Neutrophil (primary cell): Measurements from ENCODE around the gene KLHL13.
"Not testable (repeated sequence)": the region's sequence is repeated elsewhere in the genome, so short reads cannot be mapped to it uniquely, and the experiment has no call there.

ENCODE experiments used
- H3K27ac ChIP-seq: fragments of 200-600 bp; sonication (generic); 2 replicates; pipeline ENCODE4 v1.5.1; 2016; ENCODE audit warnings: mild to moderate bottlenecking, moderate library complexity
- H3K27me3 ChIP-seq: fragments of 200-600 bp; sonication (generic); 2 replicates; pipeline ENCODE4 v1.6.0; 2016; ENCODE audit warnings: mild to moderate bottlenecking
- H3K36me3 ChIP-seq: fragments of 200-600 bp; sonication (generic); 2 replicates; pipeline ENCODE4 v1.5.1; 2017
- H3K4me1 ChIP-seq, 2 experiments: fragments of 200-600 bp in 1 of 2; sonication (generic) in 1 of 2; 1 replicate in 1 of 2; 2 replicates in 1 of 2; pipeline versions ENCODE4 v1.5.1 to v1.6.1; 2013 to 2016; ENCODE audit warnings: low read depth in 1 of 2, low read length in 1 of 2, mild to moderate bottlenecking in 1 of 2, moderate library complexity in 1 of 2; ENCODE audit not compliant: control insufficient read depth in 1 of 2, insufficient read depth in 1 of 2
- H3K4me3 ChIP-seq, 2 experiments: fragments of 200-600 bp in 1 of 2; sonication (generic) in 1 of 2; 1 replicate in 1 of 2; 2 replicates in 1 of 2; pipeline ENCODE4 v1.5.1; 2013 to 2016; ENCODE audit warnings: low read depth in 1 of 2, low read length in 1 of 2, mild to moderate bottlenecking in 1 of 2, moderate library complexity in 1 of 2
- H3K9me3 ChIP-seq: fragments of 200-600 bp; sonication (generic); 2 replicates; pipeline ENCODE4 v1.5.1; 2016
- CTCF ChIP-seq: fragments of 200-600 bp; sonication (generic); IDR thresholded peaks from 2 replicates; pipeline ENCODE4 v1.5.1; 2016; ENCODE audit warnings: antibody characterized with exemption

Gene KLHL13

GRCh38 chrX:117969328-117969727 is 147.3 kb downstream of the KLHL13 start:
- no peak overlapping the region for H3K27ac ChIP-seq
- no peaks in the 10 kb centered on the region for H3K4me1 ChIP-seq
- no peak for TF ChIP-seq CTCF
- H3K4me3 ChIP-seq = no peak overlapping the region
- H3K36me3 ChIP-seq = no peaks in the 10 kb centered on the region
- no peaks in the 10 kb centered on the region for H3K27me3 ChIP-seq
- H3K9me3 ChIP-seq = no peaks in the 10 kb centered on the region

GRCh38 chrX:117959045-117959444 is 157.6 kb downstream of the KLHL13 start:
- H3K4me1 ChIP-seq = no peaks in the 10 kb centered on the region
- no peaks in the 10 kb centered on the region for H3K36me3 ChIP-seq
- no peak overlapping the region for H3K4me3 ChIP-seq
- H3K27me3 ChIP-seq = no peaks in the 10 kb centered on the region
- no peak overlapping the region for H3K27ac ChIP-seq
- no peak for TF ChIP-seq CTCF
- no peaks in the 10 kb centered on the region for H3K9me3 ChIP-seq

- no peak overlapping the region for H3K27ac ChIP-seq
- H3K4me1 ChIP-seq = no peaks in the 10 kb centered on the region
- no peaks in the 10 kb centered on the region for H3K9me3 ChIP-seq
- H3K27me3 ChIP-seq = no peaks in the 10 kb centered on the region
- no peak overlapping the region for H3K4me3 ChIP-seq
- H3K36me3 ChIP-seq = no peaks in the 10 kb centered on the region
- TF ChIP-seq CTCF = no peak
Observed at GRCh38 chrX:117957128-117957527, 159.5 kb downstream of the KLHL13 start.

- not testable (repeated sequence) for H3K4me1 ChIP-seq, H3K27ac ChIP-seq, H3K36me3 ChIP-seq, H3K9me3 ChIP-seq, H3K27me3 ChIP-seq, H3K4me3 ChIP-seq
Observed at GRCh38 chrX:117939296-117939695, 177.3 kb downstream of the KLHL13 start.

- Histone ChIP-seq H3K9me3 (no peaks in the 10 kb centered on the region), H3K4me1 (no peaks in the 10 kb centered on the region), H3K36me3 (no peaks in the 10 kb centered on the region), H3K27ac (no peak overlapping the region), H3K27me3 (no peaks in the 10 kb centered on the region), H3K4me3 (no peak overlapping the region)
- TF ChIP-seq CTCF = no peak
Observed at GRCh38 chrX:117936118-117936517, 180.5 kb downstream of the KLHL13 start.

- H3K27ac ChIP-seq, H3K36me3 ChIP-seq, H3K9me3 ChIP-seq, H3K27me3 ChIP-seq, H3K4me1 ChIP-seq, H3K4me3 ChIP-seq: not testable (repeated sequence)
Observed at GRCh38 chrX:117930116-117930515, 186.5 kb downstream of the KLHL13 start.

GRCh38 chrX:117919755-117920154 is 196.9 kb downstream of the KLHL13 start:
- Histone ChIP-seq H3K4me3 (no peak overlapping the region), H3K27me3 (no peaks in the 10 kb centered on the region), H3K4me1 (no peaks in the 10 kb centered on the region), H3K36me3 (no peaks in the 10 kb centered on the region), H3K27ac (no peak overlapping the region), H3K9me3 (no peaks in the 10 kb centered on the region)
- no peak for TF ChIP-seq CTCF
